ENCODE data around the gene TNNT1. TPM values are rescaled to one million over a fixed set of nuclear protein-coding genes. Genes with fewer than 3 reads are reported as not detected.
"Not testable (repeated sequence)": the region's sequence is repeated elsewhere in the genome, so short reads cannot be mapped to it uniquely, and the experiment has no call there.

TNNT1 gene
- total RNA-seq, 1 experiment from 2014 or later: 53.1 TPM

DNA sequence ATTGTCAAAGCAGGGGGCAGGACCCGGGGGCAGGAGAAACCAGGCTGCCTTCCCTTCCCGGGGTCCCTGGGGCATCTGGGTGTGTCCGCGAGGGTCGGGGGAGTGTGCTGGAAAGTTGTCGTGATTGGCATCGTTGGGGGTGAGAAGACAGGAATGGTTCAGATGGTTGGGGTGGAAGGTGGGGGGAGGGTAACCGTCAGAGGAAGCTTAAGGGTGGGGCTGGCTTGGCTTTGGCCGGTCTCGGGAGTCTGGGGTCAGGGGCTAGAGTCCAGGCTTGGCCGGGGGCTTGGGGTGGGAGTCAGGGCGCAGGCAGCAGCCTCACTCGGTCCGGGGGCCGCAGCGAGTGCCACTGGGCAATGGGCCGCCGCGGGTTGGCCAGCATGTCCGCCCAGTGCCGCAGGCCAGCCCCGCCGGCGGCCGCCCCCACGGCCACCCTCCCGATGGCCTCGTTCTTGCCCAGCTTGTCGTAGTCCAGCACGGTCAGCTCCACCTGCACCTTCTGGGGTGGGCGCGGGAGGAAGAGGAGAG lies 24.2 kb upstream of the TNNT1 start:
- in situ Hi-C loops (cut with HindIII; ENCODE audit: low pct_unique_long_range_greater_than_20kb, low sequenced_read_pairs): no loop called here

DNA sequence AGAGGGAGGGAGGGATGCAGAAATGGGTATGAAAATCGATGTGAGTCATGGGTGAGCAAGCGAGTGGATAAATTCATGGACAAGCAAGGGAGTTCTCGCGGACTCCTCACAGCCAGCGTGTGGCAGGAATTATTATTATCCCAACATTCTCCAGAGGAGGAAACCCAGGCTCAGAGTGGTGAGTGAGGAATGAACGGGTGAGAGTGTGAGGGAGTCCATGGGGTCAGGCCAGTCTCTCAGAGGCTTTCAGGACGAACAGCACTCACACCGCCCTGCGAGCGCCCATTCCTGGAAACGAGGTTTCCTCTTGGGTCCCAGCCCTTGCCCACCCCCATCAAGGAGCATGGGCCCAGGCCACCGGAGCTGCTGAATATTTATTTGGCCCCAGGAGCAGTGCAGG lies 23.7 kb upstream of the TNNT1 start:
- in situ Hi-C loops (cut with HindIII; ENCODE audit: low pct_unique_long_range_greater_than_20kb, low sequenced_read_pairs): no loop called here
- DNase-seq (ENCODE audit: low read depth, low spot score): no peak

More for the DNA sequence above, 24.2 kb upstream of the TNNT1 start:
- DNase-seq (ENCODE audit: low read depth, low spot score): no peak

DNA sequence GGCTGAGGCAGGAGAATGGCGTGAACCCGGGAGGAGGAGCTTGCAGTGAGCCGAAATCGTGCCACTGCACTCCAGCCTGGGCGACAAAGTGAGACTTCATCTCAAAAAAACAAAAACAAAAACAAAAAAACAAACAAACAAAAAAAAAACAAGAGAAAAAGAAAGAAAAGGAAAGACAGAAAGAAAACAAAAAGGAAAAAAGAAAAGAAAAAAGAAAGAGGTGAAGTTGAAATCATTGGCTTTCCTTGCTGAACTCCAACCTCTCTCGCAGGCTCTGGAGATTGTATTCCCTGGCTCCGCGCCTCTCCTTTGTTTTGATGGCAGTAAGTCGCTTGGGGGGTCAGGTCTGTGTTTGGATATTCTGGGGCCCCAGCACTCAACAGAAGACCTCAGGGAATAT lies 23.3 kb upstream of the TNNT1 start:
- in situ Hi-C loops (cut with HindIII; ENCODE audit: low pct_unique_long_range_greater_than_20kb, low sequenced_read_pairs); DNase-seq (ENCODE audit: low read depth, low spot score): not testable (repeated sequence)

DNA sequence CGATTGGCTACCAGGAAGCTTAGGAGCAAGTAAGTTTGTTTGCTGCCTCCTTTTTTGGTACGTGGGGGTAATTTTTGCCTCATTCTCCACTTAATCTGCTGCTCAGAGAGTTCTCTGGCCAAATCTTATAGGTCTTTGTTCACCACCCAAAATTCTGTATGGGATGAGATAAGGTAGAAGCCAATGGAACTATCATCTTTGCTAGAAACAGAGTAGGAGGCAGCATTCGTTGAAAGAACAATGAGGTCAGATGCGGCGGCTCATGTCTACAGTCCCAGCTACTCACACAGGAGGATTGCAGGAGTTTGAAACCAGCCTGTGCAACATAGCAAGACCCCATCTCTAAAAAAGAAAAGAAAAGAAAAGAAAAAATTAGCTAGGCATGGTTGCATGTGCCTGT lies 22.4 kb upstream of the TNNT1 start:
- DNase-seq (ENCODE audit: low read depth, low spot score): no peak

DNA sequence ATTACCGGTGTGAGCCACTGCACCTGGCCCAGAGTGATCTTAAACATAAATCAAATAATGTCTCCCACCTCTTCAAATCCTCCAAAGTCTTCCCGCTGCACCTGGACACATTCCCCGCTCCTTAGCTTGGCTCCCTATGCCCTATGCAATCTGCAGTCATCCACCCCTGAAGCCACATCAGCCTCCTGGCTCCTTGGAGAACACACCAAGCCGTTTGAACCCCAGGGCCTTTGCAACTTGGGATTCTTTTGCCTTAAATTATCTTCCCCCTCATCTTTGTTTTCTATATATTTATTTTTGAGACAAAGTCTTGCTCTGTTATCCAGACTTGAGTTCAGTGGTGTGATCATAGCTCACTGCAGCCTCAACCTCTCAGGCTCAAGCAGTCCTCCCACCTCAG lies 20.1 kb upstream of the TNNT1 start:
- in situ Hi-C loops (cut with HindIII; ENCODE audit: low pct_unique_long_range_greater_than_20kb, low sequenced_read_pairs): no loop called here
- DNase-seq (ENCODE audit: low read depth, low spot score): no peak

More for the DNA sequence above, 22.4 kb upstream of the TNNT1 start:
- in situ Hi-C loops (cut with HindIII; ENCODE audit: low pct_unique_long_range_greater_than_20kb, low sequenced_read_pairs): no loop called here

DNA sequence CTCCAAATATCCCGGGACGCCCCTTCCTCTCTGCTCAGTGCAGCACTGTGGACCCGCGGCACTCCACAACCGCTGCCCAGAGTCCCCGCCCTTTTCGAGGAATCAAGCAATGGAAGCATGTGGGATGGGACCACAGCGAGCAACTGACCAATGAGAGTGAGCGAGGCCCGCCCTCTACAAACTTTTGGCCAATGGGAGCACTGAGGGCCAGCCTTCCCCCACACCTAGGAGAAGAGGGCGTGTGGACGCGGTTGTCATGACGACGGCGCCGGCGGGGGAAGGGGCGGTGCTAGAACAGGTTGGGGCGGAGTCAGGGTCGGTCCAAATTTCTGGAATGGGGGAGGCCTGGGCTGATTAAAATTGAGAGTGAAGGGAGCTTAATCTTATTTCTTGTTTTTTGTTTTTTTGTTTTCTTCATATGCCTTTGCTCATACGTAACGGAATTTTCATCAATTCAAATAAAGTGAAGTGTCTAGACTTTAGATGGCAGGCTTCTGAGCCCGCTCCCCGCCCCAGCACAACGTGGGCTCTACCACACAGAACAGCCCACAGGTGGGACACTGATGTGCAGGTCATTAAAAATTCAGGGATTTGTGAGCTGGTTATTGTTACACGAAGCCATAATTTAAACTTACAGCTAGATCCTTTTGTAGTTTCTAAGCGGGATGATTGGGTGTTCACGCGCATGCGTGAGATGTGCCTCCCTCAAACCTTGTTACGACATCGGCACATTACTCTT lies 17.7 kb upstream of the TNNT1 start, which contains the start of gene DNAAF3:
DNAAF3 (minus strand) TSS at position 84 of the 739 bp plus-strand sequence. CDS start 200 bp downstream, outside the sequence.
- peak; percentile 98 for DNase-seq (ENCODE audit: low read depth, low spot score)
- in situ Hi-C loops (cut with HindIII; ENCODE audit: low pct_unique_long_range_greater_than_20kb, low sequenced_read_pairs): no loop called here

DNA sequence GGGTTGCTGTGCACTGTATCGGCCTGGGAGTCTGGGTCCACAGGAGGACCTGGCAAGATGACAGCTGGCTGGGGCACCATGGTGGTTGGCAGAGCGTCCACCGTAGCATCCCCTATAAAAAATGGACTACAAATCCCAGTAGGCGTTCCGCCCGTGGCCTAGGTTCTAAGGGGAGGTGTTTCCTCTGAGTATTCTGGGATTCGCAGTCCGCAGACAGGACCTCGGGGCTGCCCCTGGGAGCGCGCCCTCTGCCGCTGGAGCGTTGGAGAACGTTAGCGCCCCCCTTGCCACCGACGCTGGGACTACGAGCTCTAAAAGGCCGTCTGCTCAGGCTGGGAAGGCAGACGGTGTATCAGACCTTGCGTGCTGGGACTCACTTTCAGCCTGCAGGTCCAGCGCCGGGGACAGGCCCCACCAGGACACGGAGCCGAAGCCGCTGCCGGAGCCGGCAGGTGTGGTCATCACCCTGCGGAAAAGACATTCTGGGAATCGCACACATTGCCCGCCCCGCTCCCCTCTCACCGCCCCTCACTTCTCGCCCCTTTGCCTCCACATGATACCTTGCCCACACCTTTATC lies 17.0 kb upstream of the TNNT1 start:
- in situ Hi-C loops (cut with HindIII; ENCODE audit: low pct_unique_long_range_greater_than_20kb, low sequenced_read_pairs): no loop called here
- peak; percentile 95 for DNase-seq (ENCODE audit: low read depth, low spot score)

DNA sequence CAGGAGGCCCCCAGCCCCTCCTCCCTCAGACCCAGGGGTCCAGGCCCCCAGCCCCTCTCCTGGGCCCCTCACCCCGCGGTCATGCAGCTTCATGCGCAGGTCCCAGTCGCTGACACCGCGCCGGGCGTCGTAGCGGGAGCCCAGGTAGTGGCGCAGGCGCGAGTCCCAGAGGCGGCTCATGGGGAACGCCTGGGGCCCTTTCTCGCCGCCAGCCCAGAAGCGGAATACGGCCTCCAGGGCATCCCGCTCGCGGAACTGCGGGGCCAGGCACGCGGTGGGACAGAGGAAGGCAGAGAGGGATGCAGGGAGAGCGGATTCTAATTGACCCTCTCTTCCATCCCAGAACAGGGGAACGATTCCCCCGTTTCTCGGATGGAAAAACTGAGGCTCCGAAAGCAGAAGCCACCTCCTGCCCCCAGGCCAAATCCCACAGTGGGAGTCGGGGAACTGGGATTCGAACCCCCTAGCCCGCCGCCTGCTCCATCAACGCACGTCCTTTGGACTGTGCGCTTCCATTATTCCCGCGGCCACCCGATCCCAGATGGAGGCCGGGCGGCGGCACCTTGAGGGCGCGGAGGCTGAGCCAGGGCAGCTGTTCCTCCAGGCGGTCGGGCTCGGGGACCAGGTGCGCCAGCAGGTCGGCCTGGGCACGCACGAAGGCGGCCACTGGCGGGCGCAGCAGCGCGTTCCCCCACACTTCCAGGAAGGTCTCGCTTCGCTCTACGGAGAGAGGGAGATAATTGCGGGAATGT lies 12.7 kb upstream of the TNNT1 start:
- in situ Hi-C loops (cut with HindIII; ENCODE audit: low pct_unique_long_range_greater_than_20kb, low sequenced_read_pairs): no loop called here
- DNase-seq (ENCODE audit: low read depth, low spot score): no peak

DNA sequence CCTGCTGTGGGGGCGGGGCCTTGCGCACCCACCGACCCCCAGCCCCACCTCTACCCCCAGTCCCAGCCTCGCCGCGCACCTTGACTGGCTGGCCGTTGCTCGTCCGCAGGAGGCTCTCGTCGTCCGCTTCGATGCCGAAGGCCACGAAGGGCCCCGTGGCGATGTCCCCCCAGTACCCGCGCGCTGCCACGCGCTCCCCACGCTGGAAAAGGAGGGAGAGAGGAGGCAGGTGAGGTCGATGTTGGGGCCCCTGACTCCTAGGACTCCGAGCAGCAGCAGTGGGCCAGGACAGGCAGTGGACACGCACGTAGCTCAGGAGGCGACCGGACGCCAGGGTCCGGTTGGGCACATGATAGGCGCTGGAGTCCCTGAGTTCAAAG lies 12.0 kb upstream of the TNNT1 start:
- in situ Hi-C loops (cut with HindIII; ENCODE audit: low pct_unique_long_range_greater_than_20kb, low sequenced_read_pairs): no loop called here
- DNase-seq (ENCODE audit: low read depth, low spot score): no peak

DNA sequence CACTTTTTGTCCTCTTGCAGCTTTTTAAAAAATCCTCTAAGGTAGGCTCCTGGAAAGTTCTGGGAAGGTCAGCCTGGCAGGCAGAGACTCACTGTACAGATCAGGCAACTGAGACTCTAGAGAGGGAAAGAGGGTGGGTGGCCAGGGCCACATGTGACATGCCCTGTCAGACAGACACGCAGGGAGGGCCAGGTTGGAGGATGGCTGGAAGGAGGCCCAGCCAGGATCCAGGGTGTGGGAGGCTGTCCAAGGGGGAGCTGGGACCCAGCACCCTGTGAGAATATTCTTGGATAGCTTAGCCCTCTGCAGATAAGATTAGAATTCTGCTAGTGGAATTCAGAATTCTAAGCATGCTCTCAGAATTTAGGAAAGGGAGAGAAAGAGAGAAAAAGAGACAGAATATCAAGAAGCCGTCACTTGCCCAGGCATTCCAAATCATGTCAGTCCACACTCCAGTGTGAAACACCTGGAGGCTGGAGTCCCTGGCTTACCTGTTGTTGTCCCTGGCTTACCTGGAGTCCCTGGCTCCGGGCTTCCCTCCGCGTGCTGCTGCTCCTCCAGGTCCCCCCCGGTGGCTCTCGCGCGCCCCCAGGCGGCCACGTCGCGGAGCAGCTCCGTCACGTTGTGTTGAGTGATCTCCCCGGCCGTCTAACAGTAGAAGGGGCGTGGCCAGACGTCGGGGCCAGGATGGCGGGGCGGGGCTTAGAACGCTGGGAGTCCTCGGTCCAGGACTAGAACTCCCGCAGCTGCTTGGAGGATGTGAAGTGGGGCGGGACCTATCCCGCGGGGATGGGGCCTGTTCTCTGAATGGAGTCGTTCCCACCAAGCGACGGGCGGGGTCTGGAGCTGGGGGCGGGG lies 11.4 kb upstream of the TNNT1 start:
- in situ Hi-C loops (cut with HindIII; ENCODE audit: low pct_unique_long_range_greater_than_20kb, low sequenced_read_pairs): no loop called here
- DNase-seq (ENCODE audit: low read depth, low spot score): peak; percentile 92

DNA sequence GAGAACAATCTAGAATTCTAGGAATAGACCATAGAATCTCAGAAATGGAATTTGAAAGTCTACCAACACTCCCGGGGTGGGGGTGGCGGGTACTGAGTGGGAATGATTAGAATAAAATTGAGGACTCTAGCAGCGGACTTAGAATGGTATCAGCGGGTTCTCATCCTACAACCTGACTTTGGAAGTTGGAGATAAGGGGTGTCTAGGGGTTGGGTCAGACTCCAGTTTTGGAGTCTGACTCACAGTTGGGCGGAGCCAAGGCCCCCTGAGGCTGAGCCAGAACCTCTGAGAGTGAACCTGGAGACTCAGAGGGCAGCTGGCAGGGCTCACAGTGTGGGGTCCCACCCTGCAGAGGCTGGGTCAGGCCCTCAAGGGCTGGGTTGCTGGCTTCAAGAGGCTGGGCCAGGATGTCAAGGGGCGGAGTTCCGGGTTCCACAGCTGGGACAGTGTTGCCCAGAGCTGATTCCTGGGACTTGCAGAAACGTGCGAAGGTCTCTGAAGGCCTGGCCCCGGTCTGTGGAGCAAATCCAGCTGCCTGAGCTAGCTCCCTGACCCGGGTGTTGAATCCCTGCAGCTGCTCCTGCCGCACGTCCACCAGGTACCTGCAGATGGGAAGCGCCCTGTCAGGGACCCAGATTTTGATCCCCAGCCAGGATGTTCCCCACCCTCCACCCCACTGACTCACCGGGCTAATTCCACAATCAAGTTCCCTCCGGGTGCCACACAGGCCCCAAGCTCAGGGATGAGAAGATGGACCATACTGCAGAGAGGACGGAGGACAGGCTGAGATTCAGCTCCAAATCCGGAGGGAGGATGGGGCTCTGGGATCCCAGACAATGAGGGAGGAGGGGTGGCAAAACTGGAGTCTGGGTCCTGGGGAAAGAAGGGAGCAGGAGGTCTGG lies 10.1 kb upstream of the TNNT1 start:
- no peak for DNase-seq (ENCODE audit: low read depth, low spot score)
- in situ Hi-C loops (cut with HindIII; ENCODE audit: low pct_unique_long_range_greater_than_20kb, low sequenced_read_pairs): no loop called here

DNA sequence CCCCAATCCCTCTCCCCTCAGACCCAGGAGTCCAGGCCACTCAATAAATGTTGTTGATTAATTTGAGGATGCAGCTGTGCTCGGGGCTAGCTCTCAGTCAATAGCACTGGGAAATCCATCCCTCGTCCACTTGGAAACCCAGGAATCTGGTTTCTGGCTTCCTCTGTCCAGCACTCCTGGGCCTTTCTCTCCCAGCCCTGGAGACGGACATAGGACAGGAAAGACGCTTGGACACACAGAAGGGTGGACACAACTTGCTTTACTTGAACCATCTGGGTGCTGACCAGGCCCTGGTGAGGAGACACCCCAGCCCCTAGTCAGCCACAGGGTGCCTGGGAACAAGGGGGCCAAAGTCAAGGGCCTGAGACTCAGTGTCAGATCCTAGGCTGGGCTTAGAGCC lies 9.4 kb upstream of the TNNT1 start:
- DNase-seq (ENCODE audit: low read depth, low spot score): no peak
- in situ Hi-C loops (cut with HindIII; ENCODE audit: low pct_unique_long_range_greater_than_20kb, low sequenced_read_pairs): no loop called here

DNA sequence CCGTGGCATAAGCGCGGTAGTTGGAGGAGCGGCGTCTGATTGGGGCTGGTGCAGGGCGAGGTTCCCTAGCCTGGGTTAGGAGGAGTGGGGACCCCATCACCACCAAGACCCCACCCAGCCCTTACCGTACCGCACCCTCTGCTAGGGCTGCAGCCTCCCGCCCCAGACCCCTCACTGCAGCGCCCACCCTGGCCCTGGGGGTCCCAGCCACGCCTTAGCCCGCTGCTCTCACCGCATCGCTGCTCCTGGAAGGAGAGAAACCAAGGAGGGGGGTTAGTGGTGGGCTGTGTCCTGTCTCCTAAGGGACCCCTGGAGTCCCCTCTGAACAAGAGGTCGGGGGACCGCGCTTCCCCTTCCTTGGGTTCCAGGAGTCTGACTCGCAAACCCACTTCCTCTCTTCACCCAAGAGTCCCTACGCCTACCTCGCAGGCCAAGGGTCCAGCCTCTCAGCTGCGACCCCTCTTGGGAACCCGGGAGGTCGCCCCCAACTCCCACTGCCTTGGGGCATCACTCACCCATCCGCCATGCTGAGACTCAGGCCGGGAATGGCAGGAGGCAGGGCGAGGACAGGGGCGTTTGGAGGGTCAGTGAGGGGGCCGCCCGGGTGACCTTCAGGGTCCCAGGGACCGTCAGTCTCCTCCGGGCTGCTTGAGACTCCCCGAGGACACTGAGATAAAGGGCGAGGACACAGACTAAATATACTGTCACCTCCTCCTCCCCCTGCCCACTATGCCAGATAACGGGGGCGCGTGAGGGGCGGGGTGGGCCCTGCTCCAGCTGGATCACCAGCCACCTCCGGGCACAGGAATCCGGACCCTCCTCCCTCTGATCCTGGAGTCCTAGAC lies 8.3 kb upstream of the TNNT1 start, which contains the start of gene TNNI3:
TNNI3 (minus strand) TSS at position 669 of the 845 bp plus-strand sequence; CDS start at position 526, 143 bp downstream.
- in situ Hi-C loops (cut with HindIII; ENCODE audit: low pct_unique_long_range_greater_than_20kb, low sequenced_read_pairs): no loop called here
- DNase-seq (ENCODE audit: low read depth, low spot score): no peak

DNA sequence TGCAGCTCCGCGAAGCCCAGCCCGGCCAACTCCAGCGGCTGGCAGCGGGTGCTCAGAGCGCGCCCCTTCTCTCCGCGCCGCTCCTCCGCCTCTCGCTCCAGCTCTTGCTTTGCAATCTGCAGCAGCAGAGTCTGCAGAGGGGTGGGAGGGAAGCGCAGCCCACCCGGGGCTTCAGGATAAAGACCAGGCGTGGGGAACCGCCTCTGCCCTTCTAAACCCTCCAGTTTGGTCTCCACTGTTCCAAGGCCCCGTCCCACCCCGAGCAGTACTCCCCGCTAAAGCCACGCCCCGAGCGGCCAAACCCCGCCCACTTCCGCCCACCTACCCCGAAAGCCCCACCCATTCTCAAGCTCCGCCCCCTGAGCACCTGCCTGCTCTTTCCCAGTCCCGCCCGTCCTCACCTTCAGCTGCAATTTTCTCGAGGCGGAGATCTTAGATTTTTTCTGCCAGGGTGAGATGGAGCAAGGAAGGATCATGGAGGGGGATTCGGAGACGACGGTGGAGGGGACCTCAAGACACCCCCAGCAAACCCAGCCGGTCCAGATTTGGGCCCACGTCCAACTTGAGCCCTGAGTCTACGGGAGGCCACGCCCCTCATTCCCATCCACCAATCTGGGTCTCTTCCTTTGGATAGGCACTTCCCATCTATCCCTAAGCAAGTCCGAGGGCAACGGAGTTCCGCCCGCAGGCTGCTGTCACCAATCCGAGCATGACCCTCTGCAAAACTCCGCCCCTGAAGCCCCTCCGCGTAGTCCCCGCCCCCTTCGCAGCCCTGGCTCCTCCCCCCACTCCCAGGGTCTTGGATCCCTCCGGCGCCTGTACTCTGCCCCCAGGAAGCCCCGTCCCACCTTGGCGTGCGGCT lies 7.4 kb upstream of the TNNT1 start:
- in situ Hi-C loops (cut with HindIII; ENCODE audit: low pct_unique_long_range_greater_than_20kb, low sequenced_read_pairs): no loop called here

DNA sequence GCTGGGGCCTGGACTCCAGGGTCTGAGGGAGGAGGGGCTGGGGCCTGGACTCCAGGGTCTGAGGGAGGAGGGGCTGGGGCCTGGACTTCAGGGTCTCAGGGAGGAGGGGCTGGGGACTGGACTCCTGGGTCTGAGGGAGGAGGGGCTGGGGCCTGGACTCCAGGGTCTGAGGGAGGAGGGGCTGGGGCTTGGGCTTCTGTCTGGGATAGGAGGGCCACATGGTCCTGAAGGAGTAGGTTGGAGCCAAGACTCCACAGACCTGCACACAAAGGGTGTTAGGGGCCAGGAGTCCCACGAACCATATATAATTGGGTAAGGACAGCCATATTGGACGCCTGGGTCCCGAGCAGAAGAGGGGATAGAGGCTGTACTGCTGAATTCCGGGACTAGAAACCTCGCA lies 6.8 kb upstream of the TNNT1 start:
- DNase-seq (ENCODE audit: low read depth, low spot score); in situ Hi-C loops (cut with HindIII; ENCODE audit: low pct_unique_long_range_greater_than_20kb, low sequenced_read_pairs): not testable (repeated sequence)

More for the DNA sequence above, 7.4 kb upstream of the TNNT1 start:
- DNase-seq (ENCODE audit: low read depth, low spot score): peak; percentile 60
